ENCODE measurements around the gene KRT86. TPM values are rescaled to one million over a fixed set of nuclear protein-coding genes. Genes with fewer than 3 reads are reported as not detected.

Gene KRT86
- total and polyA plus RNA-seq, 2 experiments from 2014 or later, result 0.11 to 0.16 TPM

DNA sequence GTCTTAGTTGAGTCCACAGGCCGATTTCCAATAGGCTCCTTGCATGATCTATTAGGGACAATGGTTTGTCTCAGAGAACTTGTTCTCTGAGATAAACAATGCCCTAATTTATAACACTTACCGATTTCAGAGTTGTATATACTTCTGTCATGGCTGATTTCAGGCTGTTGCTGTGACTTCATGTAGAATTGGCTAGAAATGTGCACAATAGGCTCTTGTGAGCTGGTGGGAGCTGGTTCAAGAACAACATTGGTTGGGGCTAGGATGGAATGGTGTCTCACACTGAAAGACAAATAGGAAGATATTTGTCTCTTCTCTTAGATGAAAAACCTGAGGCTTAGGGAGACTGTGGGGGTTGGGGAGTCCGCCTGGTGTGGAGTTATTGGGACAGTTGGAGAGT lies 6.7 kb upstream of the KRT86 start:
- no peaks in the 10 kb centered on the region for H3K27me3 ChIP-seq (replicated peaks; ENCODE audit: insufficient read depth)
- H3K4me1 ChIP-seq (ENCODE audit: insufficient read depth), result peaks cover 10% of the 10 kb centered on the region; the same call in 1 of the 2 replicates
- H3K4me3 ChIP-seq, result no peak overlapping the region
- H3K79me2 ChIP-seq (ENCODE audit: insufficient read depth), result no peaks in the 10 kb centered on the region
- no peaks in the 10 kb centered on the region for H3K9me3 ChIP-seq (ENCODE audit: low read depth)
- H3K27ac ChIP-seq, result no peak overlapping the region
- no peaks in the 10 kb centered on the region for H3K9me2 ChIP-seq (ENCODE audit: insufficient read depth)
- H3F3A ChIP-seq (ENCODE audit: insufficient read depth), result no peaks in the 10 kb centered on the region; the same call in 1 of the 2 replicates
- TF ChIP-seq EZH2 (IDR thresholded peaks at IDR 0.05; ENCODE audit: insufficient read depth, poor library complexity, severe bottlenecking) (no peak), EZH2phosphoT487 (IDR thresholded peaks at IDR 0.05; ENCODE audit: insufficient read depth, low read depth) (no peak)
- 83 to 86% methylated on average over 3 of the region's 3 CpGs for WGBS, 2 experiments (ENCODE audit: low coverage in 1 of 2, low lambda C conversion rate in 2 of 2, missing lambda C conversion rate in 2 of 2)
- no peaks in the 10 kb centered on the region for H3K36me3 ChIP-seq (ENCODE audit: low read depth)
- no peak overlapping the region for H3K9ac ChIP-seq
- H3K4me2 ChIP-seq (ENCODE audit: unreplicated experiment), result peak overlapping the region; percentile 7
- in situ Hi-C loops (cut with MboI), result no loop called here
- H4K20me1 ChIP-seq (ENCODE audit: insufficient read depth), result no peaks in the 10 kb centered on the region
- no peak overlapping the region for H2AFZ ChIP-seq
- DNase-seq, result no peak

DNA sequence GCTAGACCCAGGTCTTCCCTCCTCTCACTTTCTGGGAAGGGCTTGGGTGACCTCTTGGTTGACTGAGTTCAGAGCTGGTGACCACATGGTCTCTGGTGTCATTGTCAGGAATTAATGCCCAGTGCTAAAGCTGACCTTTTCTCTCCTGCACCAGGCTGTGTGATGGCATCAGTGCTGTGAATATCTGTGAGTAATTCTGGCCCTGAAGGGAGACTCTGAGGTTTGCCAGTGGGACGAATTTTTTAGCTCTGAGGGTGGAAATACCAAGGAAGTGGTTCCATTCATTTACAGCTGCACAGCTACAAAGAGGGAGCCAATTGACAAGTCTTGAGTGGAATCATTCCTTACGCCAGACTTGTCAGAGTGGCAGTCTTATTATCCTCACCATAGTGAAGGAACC lies 6.2 kb upstream of the KRT86 start:
- TF ChIP-seq EZH2phosphoT487 (IDR thresholded peaks at IDR 0.05; ENCODE audit: insufficient read depth, low read depth) (no peak), EZH2 (IDR thresholded peaks at IDR 0.05; ENCODE audit: insufficient read depth, poor library complexity, severe bottlenecking) (no peak)
- no peaks in the 10 kb centered on the region for H3K79me2 ChIP-seq (ENCODE audit: insufficient read depth)
- 71% methylated on average over 2 of the region's 2 CpGs for WGBS, 2 experiments (ENCODE audit: low coverage in 1 of 2, low lambda C conversion rate in 2 of 2, missing lambda C conversion rate in 2 of 2)
- H3K4me2 ChIP-seq (ENCODE audit: unreplicated experiment), result peak overlapping the region; percentile 7
- H3K4me1 ChIP-seq (ENCODE audit: insufficient read depth), result peaks cover 10% of the 10 kb centered on the region; the same call in 1 of the 2 replicates
- no peaks in the 10 kb centered on the region for H3K9me3 ChIP-seq (ENCODE audit: low read depth)
- H2AFZ ChIP-seq, result no peak overlapping the region
- no peaks in the 10 kb centered on the region for H3K9me2 ChIP-seq (ENCODE audit: insufficient read depth)
- H3K36me3 ChIP-seq (ENCODE audit: low read depth), result no peaks in the 10 kb centered on the region
- H3K4me3 ChIP-seq, result no peak overlapping the region
- H3K9ac ChIP-seq, result no peak overlapping the region
- in situ Hi-C loops (cut with MboI), result no loop called here
- H3K27me3 ChIP-seq (replicated peaks; ENCODE audit: insufficient read depth), result no peaks in the 10 kb centered on the region
- no peaks in the 10 kb centered on the region for H4K20me1 ChIP-seq (ENCODE audit: insufficient read depth)
- H3F3A ChIP-seq (ENCODE audit: insufficient read depth), result no peaks in the 10 kb centered on the region; the same call in 1 of the 2 replicates
- H3K27ac ChIP-seq, result no peak overlapping the region
- DNase-seq, result peak; percentile 69

DNA sequence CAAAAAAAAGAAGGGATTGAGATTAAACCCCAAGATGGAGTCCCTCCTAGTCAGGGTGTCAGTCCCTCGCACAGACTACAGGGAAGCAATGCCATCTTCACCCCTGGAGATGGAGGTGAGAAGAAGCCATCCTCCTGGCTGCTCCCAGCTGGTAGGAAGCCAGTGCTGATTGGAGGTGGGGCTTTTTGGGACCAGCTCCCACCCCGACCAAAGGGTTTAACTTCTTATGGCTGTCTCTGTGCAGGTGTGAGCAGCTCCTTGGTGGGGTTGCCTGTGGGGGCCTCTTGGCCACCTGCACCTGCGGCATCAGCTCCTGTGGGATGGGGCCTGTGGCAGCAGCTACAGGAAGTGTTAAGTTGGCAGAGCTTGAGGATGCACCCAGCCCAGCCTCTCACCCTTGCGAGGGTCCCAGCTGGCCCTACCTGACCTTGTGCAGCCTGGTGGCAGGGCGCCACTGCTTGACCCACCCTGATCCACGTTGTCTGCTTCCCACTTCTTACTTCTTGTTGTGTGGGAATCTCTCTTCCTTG lies 3.8 kb upstream of the KRT86 start:
- in situ Hi-C loops (cut with MboI), result no loop called here
- Histone ChIP-seq H3K4me1 (ENCODE audit: insufficient read depth) (peaks cover 10% of the 10 kb centered on the region; the same call in 1 of the 2 replicates), H2AFZ (no peak overlapping the region), H3K9me2 (ENCODE audit: insufficient read depth) (no peaks in the 10 kb centered on the region), H3K9ac (no peak overlapping the region), H3K27me3 (replicated peaks; ENCODE audit: insufficient read depth) (no peaks in the 10 kb centered on the region), H3K4me3 (no peak overlapping the region), H3K36me3 (ENCODE audit: low read depth) (no peaks in the 10 kb centered on the region), H3K4me2 (ENCODE audit: unreplicated experiment) (no peak overlapping the region), H3F3A (ENCODE audit: insufficient read depth) (no peaks in the 10 kb centered on the region; the same call in 1 of the 2 replicates), H4K20me1 (ENCODE audit: insufficient read depth) (no peaks in the 10 kb centered on the region), H3K27ac (no peak overlapping the region), H3K9me3 (ENCODE audit: low read depth) (no peaks in the 10 kb centered on the region), H3K79me2 (ENCODE audit: insufficient read depth) (no peaks in the 10 kb centered on the region)
- TF ChIP-seq EZH2phosphoT487 (IDR thresholded peaks at IDR 0.05; ENCODE audit: insufficient read depth, low read depth) (no peak), EZH2 (IDR thresholded peaks at IDR 0.05; ENCODE audit: insufficient read depth, poor library complexity, severe bottlenecking) (no peak)
- no peak for DNase-seq
- WGBS, 2 experiments (ENCODE audit: low coverage in 1 of 2, low lambda C conversion rate in 2 of 2, missing lambda C conversion rate in 2 of 2), result 71 to 82% methylated on average over 6 of the region's 6 CpGs

DNA sequence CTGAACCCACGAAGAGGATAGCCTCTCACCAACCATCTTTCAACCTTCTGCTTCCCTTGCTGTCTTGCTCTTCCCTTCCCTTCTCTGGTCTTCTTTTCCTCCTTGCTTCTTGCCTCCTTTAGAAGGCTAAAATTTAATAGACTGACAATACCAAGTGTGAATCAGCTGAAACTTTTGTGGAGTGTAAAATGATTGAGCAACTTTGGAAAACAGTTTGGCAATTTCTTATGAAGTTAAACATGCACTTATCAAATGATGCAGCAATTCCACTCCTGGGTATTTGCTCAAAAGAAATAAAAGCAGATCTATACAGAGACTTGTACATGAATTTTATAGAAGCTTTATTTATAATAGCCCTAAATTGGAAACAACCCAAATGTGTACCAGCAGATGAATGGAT lies 3.3 kb upstream of the KRT86 start:
- no peaks in the 10 kb centered on the region for H3K9me3 ChIP-seq (ENCODE audit: low read depth)
- peaks cover 10% of the 10 kb centered on the region; the same call in 1 of the 2 replicates for H3K4me1 ChIP-seq (ENCODE audit: insufficient read depth)
- no peak overlapping the region for H2AFZ ChIP-seq
- no peaks in the 10 kb centered on the region for H3K27me3 ChIP-seq (replicated peaks; ENCODE audit: insufficient read depth)
- H3K9me2 ChIP-seq (ENCODE audit: insufficient read depth), result no peaks in the 10 kb centered on the region
- in situ Hi-C loops (cut with MboI), result no loop called here
- no peaks in the 10 kb centered on the region; the same call in 1 of the 2 replicates for H3F3A ChIP-seq (ENCODE audit: insufficient read depth)
- WGBS, 2 experiments (ENCODE audit: low coverage in 1 of 2, low lambda C conversion rate in 2 of 2, missing lambda C conversion rate in 2 of 2), result 41 to 42% methylated on average over 1 of the region's 1 CpG
- no peaks in the 10 kb centered on the region for H3K79me2 ChIP-seq (ENCODE audit: insufficient read depth)
- TF ChIP-seq EZH2phosphoT487 (IDR thresholded peaks at IDR 0.05; ENCODE audit: insufficient read depth, low read depth), result no peak
- TF ChIP-seq EZH2 (IDR thresholded peaks at IDR 0.05; ENCODE audit: insufficient read depth, poor library complexity, severe bottlenecking), result no peak
- H3K9ac ChIP-seq, result no peak overlapping the region
- H3K4me2 ChIP-seq (ENCODE audit: unreplicated experiment), result no peak overlapping the region
- no peaks in the 10 kb centered on the region for H4K20me1 ChIP-seq (ENCODE audit: insufficient read depth)
- H3K4me3 ChIP-seq, result no peak overlapping the region
- peak; percentile 51 for DNase-seq
- H3K27ac ChIP-seq, result no peak overlapping the region
- H3K36me3 ChIP-seq (ENCODE audit: low read depth), result no peaks in the 10 kb centered on the region
